ENCODE results near the gene DOCK3.

The DOCK3 gene

GRCh38 chr3:51328206-51328605 lies 653.5 kb downstream of the DOCK3 start:
- no peak for DNase-seq (ENCODE audit: low read depth)
- no peak overlapping the region for H3K4me3 ChIP-seq (ENCODE audit: low read depth, low read length)

- DNase-seq (ENCODE audit: low read depth) = no peak
- no peak overlapping the region for H3K4me3 ChIP-seq (ENCODE audit: low read depth, low read length)
Measured at GRCh38 chr3:51330046-51330445, 655.3 kb downstream of the DOCK3 start.

GRCh38 chr3:51332156-51332555 lies 657.4 kb downstream of the DOCK3 start:
- DNase-seq (ENCODE audit: low read depth) = no peak
- H3K4me3 ChIP-seq (ENCODE audit: low read depth, low read length) = no peak overlapping the region

GRCh38 chr3:51333021-51333420 lies 658.3 kb downstream of the DOCK3 start:
- no peak overlapping the region for H3K4me3 ChIP-seq (ENCODE audit: low read depth, low read length)
- DNase-seq (ENCODE audit: low read depth) = no peak

- no peak overlapping the region for H3K4me3 ChIP-seq (ENCODE audit: low read depth, low read length)
- DNase-seq (ENCODE audit: low read depth) = no peak
Measured at GRCh38 chr3:51336261-51336660, 661.5 kb downstream of the DOCK3 start.

GRCh38 chr3:51337666-51338065 lies 662.9 kb downstream of the DOCK3 start:
- H3K4me3 ChIP-seq (ENCODE audit: low read depth, low read length) = no peak overlapping the region
- DNase-seq (ENCODE audit: low read depth) = no peak

- DNase-seq (ENCODE audit: low read depth) = no peak
- H3K4me3 ChIP-seq (ENCODE audit: low read depth, low read length) = no peak overlapping the region
Measured at GRCh38 chr3:51338632-51339031, 663.9 kb downstream of the DOCK3 start.

- H3K4me3 ChIP-seq (ENCODE audit: low read depth, low read length) = no peak overlapping the region
- DNase-seq (ENCODE audit: low read depth) = peak; percentile 83
Measured at GRCh38 chr3:51340013-51340829, 665.5 kb downstream of the DOCK3 start.

GRCh38 chr3:51340989-51341636 lies 666.4 kb downstream of the DOCK3 start:
- H3K4me3 ChIP-seq (ENCODE audit: low read depth, low read length) = no peak overlapping the region
- DNase-seq (ENCODE audit: low read depth) = no peak

GRCh38 chr3:51343918-51344687 lies 669.4 kb downstream of the DOCK3 start:
- H3K4me3 ChIP-seq (ENCODE audit: low read depth, low read length) = no peak overlapping the region

GRCh38 chr3:51350751-51351150 lies 676.0 kb downstream of the DOCK3 start:
- no peak for DNase-seq (ENCODE audit: low read depth)
- H3K4me3 ChIP-seq (ENCODE audit: low read depth, low read length) = no peak overlapping the region

More at GRCh38 chr3:51343918-51344687, 669.4 kb downstream of the DOCK3 start:
- DNase-seq (ENCODE audit: low read depth) = peak; percentile 44

GRCh38 chr3:51353131-51353530 lies 678.4 kb downstream of the DOCK3 start:
- DNase-seq (ENCODE audit: low read depth) = no peak
- H3K4me3 ChIP-seq (ENCODE audit: low read depth, low read length) = no peak overlapping the region

- no peak for DNase-seq (ENCODE audit: low read depth)
- no peak overlapping the region for H3K4me3 ChIP-seq (ENCODE audit: low read depth, low read length)
Measured at GRCh38 chr3:51353691-51354090, 679.0 kb downstream of the DOCK3 start.

- H3K4me3 ChIP-seq (ENCODE audit: low read depth, low read length) = no peak overlapping the region
- DNase-seq (ENCODE audit: low read depth) = no peak
Measured at GRCh38 chr3:51354172-51354571, 679.4 kb downstream of the DOCK3 start.

GRCh38 chr3:51354731-51355615 lies 680.2 kb downstream of the DOCK3 start:
- no peak overlapping the region for H3K4me3 ChIP-seq (ENCODE audit: low read depth, low read length)
- no peak for DNase-seq (ENCODE audit: low read depth)

GRCh38 chr3:51355891-51356578 lies 681.3 kb downstream of the DOCK3 start:
- no peak overlapping the region for H3K4me3 ChIP-seq (ENCODE audit: low read depth, low read length)
- no peak for DNase-seq (ENCODE audit: low read depth)

- no peak for DNase-seq (ENCODE audit: low read depth)
- no peak overlapping the region for H3K4me3 ChIP-seq (ENCODE audit: low read depth, low read length)
Measured at GRCh38 chr3:51357856-51358255, 683.1 kb downstream of the DOCK3 start.

- DNase-seq (ENCODE audit: low read depth) = no peak
- H3K4me3 ChIP-seq (ENCODE audit: low read depth, low read length) = no peak overlapping the region
Measured at GRCh38 chr3:51358981-51359380, 684.3 kb downstream of the DOCK3 start.

- H3K4me3 ChIP-seq (ENCODE audit: low read depth, low read length) = no peak overlapping the region
- DNase-seq (ENCODE audit: low read depth) = no peak
Measured at GRCh38 chr3:51360806-51361205, 686.1 kb downstream of the DOCK3 start.

All from skeletal muscle cell (primary cell).